ENCODE data around the gene ZBTB3. TPM values are rescaled to one million over a fixed set of nuclear protein-coding genes. Genes with fewer than 3 reads are reported as not detected.

ZBTB3 gene
- total and polyA plus RNA-seq, 9 of the 15 experiments (the other 6 are each of a cell fraction or from before 2014, with no cell fraction given): 1.9 to 10.0 (median 4.9) TPM

- TF ChIP-seq ZNF655 (CRISPR knock-in tag; IDR thresholded peaks at IDR 0.05) (no peak), ZC3H11A (IDR thresholded peaks at IDR 0.05; ENCODE audit: low read depth, low read length) (no peak), NR2C2 (CRISPR knock-in tag; IDR thresholded peaks at IDR 0.05) (0 out of 2 replicates have a peak, but pooled peaks have one; percentile 23), NR2C2 (tag; IDR thresholded peaks at IDR 0.05) (no peak), MCM5 (IDR thresholded peaks at IDR 0.05; ENCODE audit: low read depth) (no peak), HMGN3 (IDR thresholded peaks at IDR 0.05; ENCODE audit: borderline replicate concordance, extremely low read depth, insufficient read length, low read depth, low read length) (peak; percentile 67), DACH1 (IDR thresholded peaks at IDR 0.05; ENCODE audit: partially characterized antibody) (peak; percentile 57), BRD4 (IDR thresholded peaks at IDR 0.05) (no peak), NFE2 (IDR thresholded peaks at IDR 0.05; ENCODE audit: low read depth) (peak; percentile 61), MNT (conservative IDR thresholded peaks at IDR 0.05) (peak in 1 of 2 experiments; percentile 75; a peak in 3 of 4 replicates), ZSCAN32 (CRISPR knock-in tag; IDR thresholded peaks at IDR 0.05) (0 out of 2 replicates have a peak, but pooled peaks have one; percentile 29), SUPT5H (IDR thresholded peaks at IDR 0.05) (peak; percentile 86), FOXK2 (conservative IDR thresholded peaks at IDR 0.05 in 1 of 2, IDR thresholded peaks at IDR 0.05 in 1 of 2; ENCODE audit: low read depth in 2 of 2) (no peak), ZBTB26 (CRISPR knock-in tag; IDR thresholded peaks at IDR 0.05) (0 out of 2 replicates have a peak, but pooled peaks have one; percentile 49), ZNF212 (CRISPR knock-in tag; IDR thresholded peaks at IDR 0.05) (no peak; the same call in 1 of the 2 replicates), TFAP4 (CRISPR knock-in tag; IDR thresholded peaks at IDR 0.05; ENCODE audit: borderline replicate concordance) (peak; percentile 98), SP1 (CRISPR knock-in tag; IDR thresholded peaks at IDR 0.05) (peak; percentile 87), NFIX (CRISPR knock-in tag; IDR thresholded peaks at IDR 0.05; ENCODE audit: low read depth) (no peak), TCF7 (IDR thresholded peaks at IDR 0.05; ENCODE audit: borderline replicate concordance) (no peak), NFIC (IDR thresholded peaks at IDR 0.05) (peak; percentile 28; the same call in 1 of the 2 replicates), E2F5 (CRISPR knock-in tag; IDR thresholded peaks at IDR 0.05) (peak; percentile 37; the same call in 1 of the 2 replicates)
These were observed 47.8 kb downstream of the ZBTB3 start (continued) for GRCh38 chr11:62705880-62706849.

Data from K562 (cell line).